GM23338 (cell line): Measurements from ENCODE around the gene OR52B6. TPM values are rescaled to one million over a fixed set of nuclear protein-coding genes. Genes with fewer than 3 reads are reported as not detected.

Source experiments
- ATAC-seq: fragments of 200-7000 bp; cut with Tn5 transposase; 3 replicates; pipeline ENCODE4 v1.9.1; 2020
- DNase-seq: peaks from one replicate; pipeline ENCODE4 v3.0.0-alpha.2; 2015; ENCODE audit warnings: low spot score
- H2AFZ ChIP-seq: fragments of 200-600 bp; sonication (generic); 2 replicates; pipeline ENCODE4 v1.8.0; 2016; ENCODE audit warnings: antibody characterized with exemption, mild to moderate bottlenecking, moderate library complexity
- H3F3A ChIP-seq: fragments of 200-600 bp; sonication (generic); replicated peaks from 2 replicates; pipeline ENCODE4 v1.8.0; 2017; ENCODE audit warnings: antibody characterized with exemption, mixed run types, low read depth
- H3K27ac ChIP-seq: fragments of 200-600 bp; sonication (generic); 2 replicates; pipeline ENCODE4 v1.6.1; 2016; ENCODE audit warnings: low read depth
- H3K27me3 ChIP-seq: fragments of 200-600 bp; sonication (generic); 2 replicates; pipeline ENCODE4 v1.8.0; 2016; ENCODE audit warnings: mild to moderate bottlenecking, mixed run types, moderate library complexity; ENCODE audit not compliant: insufficient read depth
- H3K36me3 ChIP-seq: fragments of 200-600 bp; sonication (generic); 2 replicates; pipeline ENCODE4 v1.8.0; 2016; ENCODE audit warnings: mild to moderate bottlenecking; ENCODE audit not compliant: insufficient read depth
- H3K4me1 ChIP-seq: fragments of 200-600 bp; sonication (generic); 2 replicates; pipeline ENCODE4 v1.8.0; 2016; ENCODE audit warnings: mild to moderate bottlenecking, moderate library complexity; ENCODE audit not compliant: insufficient read depth
- H3K4me2 ChIP-seq: fragments of 200-600 bp; sonication (generic); 2 replicates; pipeline ENCODE4 v1.7.1; 2017; ENCODE audit warnings: mixed run types
- H3K4me3 ChIP-seq: fragments of 200-600 bp; sonication (generic); 2 replicates; pipeline ENCODE4 v1.6.1; 2016; ENCODE audit warnings: mixed run types
- H3K79me2 ChIP-seq: fragments of 200-600 bp; sonication (generic); replicated peaks from 2 replicates; pipeline ENCODE4 v1.8.0; 2017; ENCODE audit warnings: mild to moderate bottlenecking; ENCODE audit not compliant: insufficient read depth
- H3K9me2 ChIP-seq: fragments of 200-600 bp; sonication (generic); 2 replicates; pipeline ENCODE4 v1.8.0; 2017; ENCODE audit not compliant: insufficient read depth
- H4K20me1 ChIP-seq: fragments of 200-600 bp; sonication (generic); replicated peaks from 2 replicates; pipeline ENCODE4 v1.8.0; 2017; ENCODE audit warnings: mild to moderate bottlenecking; ENCODE audit not compliant: insufficient read depth
- H3K27ac Mint-ChIP-seq: 2 replicates; pipeline ENCODE4 v1.8.0; 2020; ENCODE audit warnings: inconsistent platforms, mild to moderate bottlenecking, moderate library complexity, mixed read lengths
- H3K27me3 Mint-ChIP-seq: 3 replicates; pipeline ENCODE4 v1.8.0; 2022; ENCODE audit warnings: low read depth, mild to moderate bottlenecking, moderate library complexity, mixed read lengths, inconsistent platforms; ENCODE audit not compliant: insufficient read depth, poor library complexity
- H3K36me3 Mint-ChIP-seq: 3 replicates; pipeline ENCODE4 v1.8.0; 2021; ENCODE audit warnings: low read depth, mild to moderate bottlenecking, inconsistent platforms, moderate library complexity, mixed read lengths
- H3K4me1 Mint-ChIP-seq: 3 replicates; pipeline ENCODE4 v1.8.0; 2020; ENCODE audit warnings: mild to moderate bottlenecking, inconsistent platforms, mixed read lengths
- H3K4me3 Mint-ChIP-seq: 3 replicates; pipeline ENCODE4 v1.8.0; 2021; ENCODE audit warnings: moderate library complexity, mild to moderate bottlenecking, inconsistent platforms, mixed read lengths
- H3K9me3 Mint-ChIP-seq: 3 replicates; pipeline ENCODE4 v1.8.0; 2020; ENCODE audit warnings: moderate library complexity, mild to moderate bottlenecking, inconsistent platforms, mixed read lengths
- CREB1 ChIP-seq: fragments of 250-450 bp; sonication (Bioruptor Pico); IDR thresholded peaks from 2 replicates; pipeline ENCODE4 v1.5.0; 2020; ENCODE audit warnings: low read depth, mild to moderate bottlenecking, moderate library complexity
- CTCF ChIP-seq, 2 experiments: fragments of 200-600 bp in 1 of 2; sonication (generic) in 1 of 2; conservative IDR thresholded peaks; 2 replicates each; pipeline versions ENCODE4 v1.5.1 to v1.6.1; 2016 to 2017; ENCODE audit warnings: antibody characterized with exemption in 2 of 2, low read depth in 2 of 2, mild to moderate bottlenecking in 2 of 2, moderate library complexity in 1 of 2
- ETS1 ChIP-seq: IDR thresholded peaks from 2 replicates; pipeline ENCODE4 v1.6.1; 2016; ENCODE audit warnings: antibody characterized with exemption
- EZH2 ChIP-seq: fragments of 200-600 bp; sonication (generic); IDR thresholded peaks from one replicate; pipeline ENCODE4 v1.8.0; 2017; ENCODE audit warnings: antibody characterized with exemption, mild to moderate bottlenecking, low read depth; ENCODE audit not compliant: unreplicated experiment
- EZH2phosphoT487 ChIP-seq: fragments of 200-600 bp; sonication (generic); IDR thresholded peaks from one replicate; pipeline ENCODE4 v1.8.1; 2018; ENCODE audit warnings: antibody characterized with exemption; ENCODE audit not compliant: unreplicated experiment
- JUNB ChIP-seq: IDR thresholded peaks from one replicate; pipeline ENCODE4 v1.6.1; 2016; ENCODE audit warnings: antibody characterized with exemption; ENCODE audit not compliant: unreplicated experiment
- NANOG ChIP-seq: IDR thresholded peaks from 2 replicates; pipeline ENCODE4 v1.6.1; 2016; ENCODE audit warnings: antibody characterized with exemption, borderline replicate concordance
- POLR2AphosphoS5 ChIP-seq: IDR thresholded peaks from 2 replicates; pipeline ENCODE4 v1.6.1; 2016; ENCODE audit warnings: antibody characterized with exemption, low read depth
- REST ChIP-seq: IDR thresholded peaks from one replicate; pipeline ENCODE4 v1.6.1; 2018; ENCODE audit warnings: antibody characterized with exemption; ENCODE audit not compliant: unreplicated experiment
- STAT1 ChIP-seq: IDR thresholded peaks from one replicate; pipeline ENCODE4 v1.6.1; 2016; ENCODE audit warnings: antibody characterized with exemption; ENCODE audit not compliant: unreplicated experiment
- ZNF114 ChIP-seq: fragments of 250-450 bp; sonication (Bioruptor Pico); IDR thresholded peaks from 2 replicates; pipeline ENCODE4 v1.5.0; 2020; ENCODE audit warnings: mild to moderate bottlenecking, moderate library complexity
- ZNF331 ChIP-seq: fragments of 250-450 bp; sonication (Bioruptor Pico); IDR thresholded peaks from 2 replicates; pipeline ENCODE4 v1.5.0; 2020; ENCODE audit warnings: low read depth, mild to moderate bottlenecking, moderate library complexity
- ZNF462 ChIP-seq: fragments of 250-450 bp; sonication (Bioruptor Pico); IDR thresholded peaks from 2 replicates; pipeline ENCODE4 v1.5.0; 2020; ENCODE audit warnings: mild to moderate bottlenecking, moderate library complexity
- polyA plus RNA-seq: library from polyadenylated mRNA; unstranded; fragments of >200 nt; fragmentation: Nextera tagmentation; extraction: Ambion mirVana; gene quantifications from 2 replicates; pipeline ENCODE4 v1.2.1, GENCODE V29; 2016
- total RNA-seq: library from RNA; depleted of rRNA; stranded (reverse); fragments of >200 nt; shearing (Covaris generic); gene quantifications from 2 replicates; pipeline ENCODE4 v1.2.3, GENCODE V29; 2014

Gene OR52B6
- total and polyA plus RNA-seq, 2 experiments from 2014 or later = not detected

- Histone ChIP-seq H4K20me1 (no peaks in the 10 kb centered on the region), H3K9me2 (no peaks in the 10 kb centered on the region), H2AFZ (peak overlapping the region; percentile 73; the same call in 1 of the 2 replicates), H3K4me3 (no peak overlapping the region), H3K27me3 (no peaks in the 10 kb centered on the region), H3K79me2 (no peaks in the 10 kb centered on the region), H3K36me3 (no peaks in the 10 kb centered on the region), H3K4me2 (no peak overlapping the region), H3K27ac (no peak overlapping the region), H3F3A (no peaks in the 10 kb centered on the region), H3K4me1 (peaks cover 7% of the 10 kb centered on the region; the same call in 1 of the 2 replicates)
- H3K4me3 Mint-ChIP-seq = no peak overlapping the region
- no peak overlapping the region for H3K27ac Mint-ChIP-seq
- no peaks in the 10 kb centered on the region for H3K36me3 Mint-ChIP-seq
- TF ChIP-seq EZH2phosphoT487 (no peak), POLR2AphosphoS5 (no peak), NANOG (no peak), ETS1 (no peak), ZNF462 (no peak), CREB1 (CRISPR knock-in tag) (no peak), STAT1 (no peak), ZNF114 (CRISPR knock-in tag) (no peak), CTCF (conservative IDR thresholded peaks at IDR 0.05; ENCODE audit: low read depth in 2 of 2) (no peak), ZNF331 (no peak), REST (no peak), EZH2 (no peak), JUNB (no peak)
- H3K27me3 Mint-ChIP-seq = no peaks in the 10 kb centered on the region
- peaks cover 16% of the 10 kb centered on the region for H3K4me1 Mint-ChIP-seq
- peak; percentile 50 for ATAC-seq
- no peaks in the 10 kb centered on the region for H3K9me3 Mint-ChIP-seq
- DNase-seq = no peak
These were observed 24.0 kb upstream of the OR52B6 start for GRCh38 chr11:5556596-5557188.
